Measurements from ENCODE around the gene FAM131C.
"Not testable (repeated sequence)": the region's sequence is repeated elsewhere in the genome, so short reads cannot be mapped to it uniquely, and the experiment has no call there.

FAM131C gene, protein sequence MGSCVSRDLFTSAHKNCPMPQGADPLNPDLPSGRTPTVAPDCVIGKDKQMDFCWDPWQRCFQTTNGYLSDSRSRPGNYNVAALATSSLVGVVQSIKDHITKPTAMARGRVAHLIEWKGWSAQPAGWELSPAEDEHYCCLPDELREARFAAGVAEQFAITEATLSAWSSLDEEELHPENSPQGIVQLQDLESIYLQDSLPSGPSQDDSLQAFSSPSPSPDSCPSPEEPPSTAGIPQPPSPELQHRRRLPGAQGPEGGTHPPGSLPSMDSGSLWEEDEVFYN

GRCh38 chr1:16073490-16074119 lies at the start of gene FAM131C:
FAM131C (minus strand) TSS chr1:16073651; CDS start chr1:16073442, 209 bp downstream.
- DNase-seq: no peak

GRCh38 chr1:16122916-16123315 lies 49.5 kb upstream of the FAM131C start:
- DNase-seq: no peak

- no peak for DNase-seq
Observed at GRCh38 chr1:16122350-16122881, 49.0 kb upstream of the FAM131C start.

DNA sequence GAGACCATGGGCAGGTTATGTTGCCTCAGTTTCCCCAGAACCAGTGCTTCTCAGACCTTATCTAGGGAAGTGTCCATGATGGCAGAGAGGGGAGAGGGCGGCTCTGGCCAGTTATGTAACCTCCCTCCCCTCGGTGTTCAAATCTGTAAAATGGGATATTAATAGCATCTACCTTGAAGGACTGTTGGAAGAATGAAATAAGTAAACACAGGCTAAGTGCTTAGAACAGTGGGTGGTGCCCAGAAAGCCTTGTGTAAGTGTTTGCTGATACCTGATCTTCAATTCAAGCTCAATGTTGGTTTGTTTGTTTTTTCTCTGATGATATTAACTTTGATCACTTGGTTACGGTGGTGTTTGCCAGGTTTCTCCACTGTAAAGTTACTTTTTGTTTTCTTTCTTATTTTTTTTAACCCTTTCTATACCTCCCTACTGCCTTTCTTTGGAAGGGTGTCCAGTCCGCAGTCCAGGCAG lies 47.5 kb upstream of the FAM131C start:
- no peak for DNase-seq

- DNase-seq: peak; percentile 17
Observed at GRCh38 chr1:16120407-16120806, 47.0 kb upstream of the FAM131C start.

DNA sequence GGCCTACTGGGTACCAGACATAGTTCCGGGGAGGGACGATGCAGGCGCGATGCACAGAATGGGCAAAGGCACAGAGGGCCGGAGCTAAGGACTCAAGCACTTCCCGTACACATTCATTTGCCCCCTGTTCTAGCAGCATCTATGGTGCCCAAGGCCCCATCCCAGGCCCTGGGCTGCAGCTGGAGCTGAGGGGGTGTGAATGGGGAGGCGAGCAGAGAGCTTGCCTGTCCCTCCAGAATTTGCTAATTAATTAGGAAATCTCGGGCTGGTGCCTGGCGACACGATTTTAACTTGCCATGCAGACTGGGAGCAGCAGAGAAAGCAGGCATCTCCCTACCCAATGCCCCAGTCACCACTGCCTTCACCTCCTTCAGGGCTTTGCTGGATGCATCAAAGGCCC lies 46.5 kb upstream of the FAM131C start:
- no peak for DNase-seq

DNA sequence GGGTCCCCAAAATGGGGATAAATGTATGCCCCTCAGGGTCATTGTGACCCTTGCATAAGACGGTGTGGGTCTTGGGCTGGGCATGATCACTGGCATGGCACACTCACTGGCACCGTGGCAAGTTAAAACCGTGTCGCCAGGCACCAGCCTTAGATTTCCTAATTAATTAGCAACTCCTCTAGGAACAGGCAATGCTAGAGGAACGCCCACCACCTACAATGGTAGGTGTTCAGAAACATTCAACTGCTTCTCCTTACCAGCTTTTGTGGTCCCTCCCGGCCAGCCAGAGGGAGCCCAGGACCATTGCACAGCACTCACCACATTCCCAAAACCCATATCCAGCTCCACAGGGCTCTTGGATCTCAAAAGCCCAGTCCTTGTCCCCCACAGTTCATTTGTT lies 46.1 kb upstream of the FAM131C start:
- DNase-seq: no peak

GRCh38 chr1:16118706-16119105 lies 45.3 kb upstream of the FAM131C start:
- no peak for DNase-seq

DNA sequence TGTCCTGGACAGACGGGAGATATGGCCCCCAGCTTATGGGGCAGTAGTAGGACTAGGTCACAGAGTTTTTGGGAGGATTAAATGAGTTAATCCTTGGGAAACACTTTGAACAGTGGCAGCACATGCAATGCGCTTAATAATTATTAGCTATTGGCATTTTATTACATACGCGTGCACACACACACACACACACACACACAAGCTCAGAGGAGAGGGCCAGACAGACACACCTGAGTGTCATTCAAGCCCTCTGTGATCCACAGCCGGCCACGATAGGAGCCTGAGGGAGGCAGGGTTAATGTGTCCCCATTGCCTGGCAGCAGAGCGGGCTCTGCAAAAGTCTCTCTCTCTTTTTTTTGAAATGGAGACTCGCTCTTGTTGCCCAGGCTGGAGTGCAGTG lies 44.5 kb upstream of the FAM131C start:
- no peak for DNase-seq

- no peak for DNase-seq
Observed at GRCh38 chr1:16117369-16117768, 43.9 kb upstream of the FAM131C start.

DNA sequence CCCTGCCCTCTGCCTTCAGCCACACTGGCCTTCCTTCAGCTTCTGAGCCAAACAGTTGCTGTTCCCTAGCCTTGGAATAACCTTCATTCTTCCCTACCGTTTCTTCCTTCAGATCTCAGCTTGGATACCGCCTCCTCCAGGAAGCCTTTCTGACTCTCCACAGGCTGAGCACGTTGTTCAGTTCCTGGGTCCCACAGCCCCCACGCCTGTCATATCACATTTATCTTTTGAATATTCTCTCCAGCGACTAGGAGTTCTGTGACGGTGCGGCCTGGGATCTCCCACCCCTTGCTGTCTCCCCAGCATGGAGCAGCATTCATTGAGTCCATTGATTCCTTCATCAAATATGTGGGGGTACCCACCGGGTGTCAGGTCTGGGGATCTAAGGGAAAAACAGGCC lies 43.2 kb upstream of the FAM131C start:
- no peak for DNase-seq

DNA sequence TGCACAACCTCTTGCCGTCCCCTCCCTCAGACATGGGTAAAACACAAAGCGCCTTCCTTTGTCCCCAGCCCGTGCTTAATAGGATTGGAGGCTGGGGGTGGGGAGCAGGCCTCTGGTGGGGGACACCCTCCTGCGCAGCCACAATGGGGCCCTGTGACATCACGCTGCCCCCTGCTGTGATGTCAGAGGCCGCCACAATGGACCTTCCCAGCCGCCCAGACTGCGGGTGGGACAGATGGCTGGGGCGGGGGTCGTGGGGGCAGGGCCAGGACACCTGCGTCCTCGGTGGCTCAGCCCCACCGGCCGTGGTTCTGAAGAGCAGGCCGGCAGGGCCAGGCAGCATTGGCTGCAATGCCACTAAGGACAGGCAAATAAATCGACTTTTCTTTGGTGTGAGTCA lies 42.6 kb upstream of the FAM131C start:
- no peak for DNase-seq

DNA sequence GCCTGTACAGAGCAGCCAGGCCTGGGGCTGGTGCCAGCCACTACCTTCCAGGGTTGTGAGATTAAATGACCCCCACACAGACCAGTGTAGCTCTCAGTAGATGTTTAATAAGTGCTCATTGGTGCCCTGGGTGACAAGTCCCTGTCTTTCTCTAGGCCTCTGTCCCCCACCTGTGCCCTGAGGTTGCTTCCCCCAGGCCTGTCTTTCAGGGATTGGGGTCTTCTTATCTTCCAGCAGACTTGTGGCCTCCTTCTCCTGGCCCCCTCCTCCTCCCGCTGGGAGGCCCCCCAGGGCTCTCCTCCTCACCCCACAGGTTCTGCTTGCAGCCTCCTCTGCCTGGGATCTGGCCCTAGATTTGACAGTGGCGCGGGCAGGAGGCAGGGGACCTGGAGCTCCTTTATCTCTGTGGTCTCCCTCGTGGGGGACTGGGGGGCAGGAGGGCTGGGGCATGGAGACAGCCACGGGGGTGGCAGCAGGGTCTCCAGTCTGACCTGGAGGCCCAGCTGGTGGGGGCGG lies 42.1 kb upstream of the FAM131C start:
- peak; percentile 19 for DNase-seq

DNA sequence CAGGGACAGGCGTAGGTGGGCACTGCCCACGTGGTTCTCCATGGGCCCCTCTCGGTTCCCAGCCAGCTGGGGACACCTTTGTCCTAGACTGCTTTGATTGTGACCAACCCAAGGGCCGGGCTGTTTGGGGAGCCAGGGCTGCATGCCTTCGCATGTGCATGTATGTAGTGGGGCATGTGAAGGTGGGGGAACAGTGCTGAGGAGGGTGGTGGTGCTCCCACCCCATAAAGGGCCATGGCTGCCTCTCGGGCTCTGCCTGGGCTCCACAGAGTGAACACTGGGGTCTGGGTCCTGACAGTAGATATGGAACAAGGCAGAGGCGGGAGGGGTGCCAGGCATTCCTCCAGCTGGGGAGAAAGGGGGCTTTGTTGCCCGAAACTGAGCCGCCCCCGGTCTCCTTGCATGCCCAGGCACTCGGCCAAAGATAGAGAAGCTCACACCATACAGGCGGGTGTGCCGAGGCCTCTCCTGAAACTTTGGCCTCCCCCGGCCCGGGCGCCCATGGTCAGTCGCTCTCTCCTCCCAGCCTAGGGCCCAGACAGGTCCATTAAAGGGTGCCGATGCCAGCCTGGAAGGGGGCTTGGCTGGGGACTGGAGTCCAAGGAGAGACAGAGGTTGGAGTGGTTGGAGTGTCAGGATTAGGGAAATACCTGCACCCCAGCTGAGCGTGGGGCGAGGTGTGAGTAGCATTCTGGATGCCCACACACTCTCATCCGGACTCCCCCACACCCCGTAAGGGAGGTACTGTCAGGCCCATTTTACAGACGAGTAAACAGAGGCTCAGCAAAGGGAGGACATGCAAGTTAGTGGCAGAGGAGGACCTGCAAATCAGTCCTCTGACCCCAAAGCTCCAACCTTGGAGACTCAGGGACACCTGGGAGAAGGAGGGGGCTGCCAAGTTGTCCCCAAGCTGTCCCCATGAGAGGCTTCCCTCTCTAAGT lies 41.3 kb upstream of the FAM131C start:
- peak; percentile 54 for DNase-seq

- DNase-seq: peak; percentile 77
Observed at GRCh38 chr1:16112596-16113555, 39.4 kb upstream of the FAM131C start.

GRCh38 chr1:16111771-16112595 lies 38.5 kb upstream of the FAM131C start:
- peak; percentile 84 for DNase-seq

DNA sequence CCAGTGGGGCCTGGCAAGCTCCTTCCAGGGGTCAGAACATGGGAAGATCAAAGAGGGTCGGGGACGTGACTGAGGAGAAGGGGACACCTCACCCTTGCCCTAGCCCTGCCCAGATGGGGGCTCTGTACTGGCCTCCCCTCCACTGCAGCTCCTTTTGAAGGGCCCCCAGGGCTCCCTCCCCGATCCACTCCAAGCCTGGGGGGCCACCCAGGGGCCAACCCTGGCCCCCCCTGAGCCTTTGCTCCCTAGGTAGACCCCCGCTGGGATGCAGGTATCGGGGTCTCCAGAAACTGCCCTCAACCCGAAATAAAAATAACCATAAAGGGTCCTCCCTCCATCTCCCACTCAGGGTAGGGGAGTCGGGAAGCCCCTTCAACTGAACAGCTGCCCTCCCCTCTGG lies 37.4 kb upstream of the FAM131C start:
- no peak for DNase-seq

DNA sequence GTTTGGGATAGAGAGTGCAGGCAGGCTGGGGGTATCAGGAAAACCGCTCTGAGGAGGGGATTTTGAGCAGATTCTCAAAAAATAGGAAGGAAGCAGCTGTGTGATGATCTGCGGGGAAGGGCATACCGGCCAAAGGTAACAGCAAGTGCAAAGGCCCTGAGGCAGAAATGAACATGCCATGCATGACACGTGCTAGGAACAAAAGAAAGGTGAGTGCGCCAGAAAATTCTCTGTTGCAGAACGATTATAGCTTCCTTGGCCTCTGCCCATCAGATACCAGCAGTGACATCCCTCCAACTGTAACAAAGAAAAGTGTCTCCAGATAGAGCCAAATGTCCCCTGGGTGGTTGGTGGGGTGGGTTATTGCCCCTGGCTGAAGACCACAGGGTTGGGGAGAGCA lies 37.0 kb upstream of the FAM131C start:
- DNase-seq: no peak

DNA sequence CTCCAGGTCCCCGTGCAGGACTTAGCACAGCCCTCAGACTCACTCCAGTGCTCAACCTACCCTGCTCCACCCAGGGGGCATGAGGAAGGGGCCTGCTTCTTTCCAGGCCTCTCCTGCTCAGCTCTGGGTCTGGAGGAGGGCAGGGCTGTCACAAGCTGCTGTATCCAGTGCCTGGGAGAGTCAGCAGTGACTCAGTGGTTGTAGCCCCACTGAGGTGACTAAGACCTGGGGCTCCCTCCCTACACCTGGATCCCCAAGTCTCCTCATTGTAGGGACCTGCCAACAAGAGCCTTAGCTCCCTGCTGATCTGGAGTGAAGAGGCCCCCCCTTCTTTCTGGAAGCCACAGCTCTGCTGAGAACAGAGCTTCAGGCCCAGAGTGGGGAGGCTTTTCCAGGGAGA lies 36.1 kb upstream of the FAM131C start:
- DNase-seq: no peak

DNA sequence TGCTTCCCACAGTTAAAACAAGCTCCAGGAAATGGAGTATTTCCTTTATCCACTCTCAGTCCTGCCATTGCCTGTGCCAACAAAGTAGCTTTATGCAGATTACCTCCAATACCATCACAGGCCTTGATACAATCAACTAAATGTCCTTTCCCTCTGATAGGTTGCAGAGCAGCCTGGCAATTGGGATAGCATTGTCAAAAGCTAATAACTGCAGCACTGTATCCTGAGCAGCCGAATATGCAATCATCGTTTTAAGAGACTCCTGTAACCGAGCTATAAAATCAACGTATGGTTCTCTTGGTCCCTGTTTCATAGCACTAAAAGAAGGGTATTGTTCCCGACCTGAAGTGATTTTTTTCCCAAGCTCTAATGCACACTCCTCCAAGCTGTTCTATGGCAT lies 33.6 kb upstream of the FAM131C start:
- not testable (repeated sequence) for DNase-seq

DNA sequence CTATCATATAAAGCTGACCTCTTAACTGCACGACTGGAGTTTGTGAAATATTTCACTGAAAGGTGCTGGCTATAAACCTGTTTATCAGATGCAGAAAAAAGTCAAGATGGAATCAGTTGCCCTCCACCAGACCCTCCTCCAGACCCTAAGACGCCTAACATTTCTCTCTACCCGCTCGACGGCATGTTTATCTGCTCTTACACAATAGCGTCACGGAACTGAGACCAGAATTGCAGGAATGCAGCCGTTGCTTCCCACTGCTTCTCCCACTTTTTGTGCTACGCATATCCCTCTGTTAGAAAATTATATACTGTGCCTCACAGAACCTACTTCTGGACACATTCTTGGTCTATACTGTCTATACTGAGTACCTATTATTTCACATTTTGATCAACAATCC lies 28.2 kb upstream of the FAM131C start:
- DNase-seq: no peak
